HT1080 (cell line): Measurements from ENCODE around the gene SOD3. TPM values are rescaled to one million over a fixed set of nuclear protein-coding genes. Genes with fewer than 3 reads are reported as not detected.

Source experiments
- DNase-seq: peaks from one replicate; pipeline ENCODE4 v3.0.0-alpha.2; 2015; ENCODE audit warnings: low read depth
- total RNA-seq: library from RNA; depleted of rRNA; stranded (reverse); fragments of >200 nt; shearing (Covaris generic); gene quantifications from 2 replicates; pipeline ENCODE4 v1.2.3, GENCODE V29; 2014

Gene SOD3
- total RNA-seq, 1 experiment from 2014 or later: not detected

GRCh38 chr4:24775032-24775605 lies 20.3 kb upstream of the SOD3 start:
- DNase-seq: no peak

- DNase-seq: no peak
Observed at GRCh38 chr4:24775750-24776149, 19.6 kb upstream of the SOD3 start.

GRCh38 chr4:24777536-24778463 lies 17.6 kb upstream of the SOD3 start:
- DNase-seq: no peak

- DNase-seq: peak; percentile 54
Observed at GRCh38 chr4:24778464-24779225, 16.7 kb upstream of the SOD3 start.

GRCh38 chr4:24780936-24781495 lies 14.4 kb upstream of the SOD3 start:
- DNase-seq: no peak

- DNase-seq: no peak
Observed at GRCh38 chr4:24781999-24782745, 13.2 kb upstream of the SOD3 start.

GRCh38 chr4:24783506-24783905 lies 11.9 kb upstream of the SOD3 start:
- DNase-seq: no peak

- no peak for DNase-seq
Observed at GRCh38 chr4:24791043-24791442, 4.3 kb upstream of the SOD3 start.

GRCh38 chr4:24792552-24792951 lies 2.8 kb upstream of the SOD3 start:
- no peak for DNase-seq

- DNase-seq: peak; percentile 51
Observed at GRCh38 chr4:24793219-24794005, 2.0 kb upstream of the SOD3 start.

- no peak for DNase-seq
Observed at GRCh38 chr4:24794051-24794450, 1.3 kb upstream of the SOD3 start.

- DNase-seq: no peak
Observed at GRCh38 chr4:24794480-24794879, 893 bp upstream of the SOD3 start.

GRCh38 chr4:24795666-24796381 lies 451 bp downstream of the SOD3 start:
- DNase-seq: no peak

GRCh38 chr4:24796620-24797019 lies 1.2 kb downstream of the SOD3 start:
- no peak for DNase-seq

- no peak for DNase-seq
Observed at GRCh38 chr4:24798036-24798610, 2.8 kb downstream of the SOD3 start.

- DNase-seq: no peak
Observed at GRCh38 chr4:24799196-24799543, 3.8 kb downstream of the SOD3 start.

- no peak for DNase-seq
Observed at GRCh38 chr4:24799544-24800324, 4.4 kb downstream of the SOD3 start.

GRCh38 chr4:24800325-24800895 lies 5.0 kb downstream of the SOD3 start:
- no peak for DNase-seq
